ENCODE data around the gene BFSP2.

BFSP2 gene, protein sequence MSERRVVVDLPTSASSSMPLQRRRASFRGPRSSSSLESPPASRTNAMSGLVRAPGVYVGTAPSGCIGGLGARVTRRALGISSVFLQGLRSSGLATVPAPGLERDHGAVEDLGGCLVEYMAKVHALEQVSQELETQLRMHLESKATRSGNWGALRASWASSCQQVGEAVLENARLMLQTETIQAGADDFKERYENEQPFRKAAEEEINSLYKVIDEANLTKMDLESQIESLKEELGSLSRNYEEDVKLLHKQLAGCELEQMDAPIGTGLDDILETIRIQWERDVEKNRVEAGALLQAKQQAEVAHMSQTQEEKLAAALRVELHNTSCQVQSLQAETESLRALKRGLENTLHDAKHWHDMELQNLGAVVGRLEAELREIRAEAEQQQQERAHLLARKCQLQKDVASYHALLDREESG

GRCh38 chr3:133400006-133400515, at the start of gene BFSP2:
BFSP2 (plus strand) TSS chr3:133400056; CDS start chr3:133400084, 28 bp downstream.
- Histone ChIP-seq H3F3A (ENCODE audit: insufficient read depth, low read length) (no peaks in the 10 kb centered on the region), H3K4me1 (ENCODE audit: insufficient read depth, low read length, severe bottlenecking) (no peaks in the 10 kb centered on the region), H3K9me3 (ENCODE audit: low read length) (no peaks in the 10 kb centered on the region), H3K4me2 (ENCODE audit: low read length) (no peak within 1 kb of the TSS), H3K36me3 (ENCODE audit: insufficient read depth, low read length) (no peaks in the 10 kb centered on the region), H3K79me2 (ENCODE audit: insufficient read depth, low read length) (no peaks in the 10 kb centered on the region), H3K9ac (ENCODE audit: low read length) (no peak within 1 kb of the TSS), H3K4me3 (ENCODE audit: low read depth, low read length, poor library complexity, severe bottlenecking) (no peak within 1 kb of the TSS), H3K27ac (ENCODE audit: low read depth, low read length, poor library complexity, severe bottlenecking) (no peak within 1 kb of the TSS), H4K20me1 (ENCODE audit: insufficient read depth, low read length) (no peaks in the 10 kb centered on the region), H2AFZ (ENCODE audit: low read length) (no peak within 1 kb of the TSS), H3K27me3 (ENCODE audit: insufficient read depth, low read length) (no peaks in the 10 kb centered on the region), H3K9me2 (ENCODE audit: low read depth, low read length) (no peaks in the 10 kb centered on the region)
- TF ChIP-seq EZH2 (IDR thresholded peaks at IDR 0.05; ENCODE audit: borderline replicate concordance, low read length), result no peak
- TF ChIP-seq, protein P1, sequence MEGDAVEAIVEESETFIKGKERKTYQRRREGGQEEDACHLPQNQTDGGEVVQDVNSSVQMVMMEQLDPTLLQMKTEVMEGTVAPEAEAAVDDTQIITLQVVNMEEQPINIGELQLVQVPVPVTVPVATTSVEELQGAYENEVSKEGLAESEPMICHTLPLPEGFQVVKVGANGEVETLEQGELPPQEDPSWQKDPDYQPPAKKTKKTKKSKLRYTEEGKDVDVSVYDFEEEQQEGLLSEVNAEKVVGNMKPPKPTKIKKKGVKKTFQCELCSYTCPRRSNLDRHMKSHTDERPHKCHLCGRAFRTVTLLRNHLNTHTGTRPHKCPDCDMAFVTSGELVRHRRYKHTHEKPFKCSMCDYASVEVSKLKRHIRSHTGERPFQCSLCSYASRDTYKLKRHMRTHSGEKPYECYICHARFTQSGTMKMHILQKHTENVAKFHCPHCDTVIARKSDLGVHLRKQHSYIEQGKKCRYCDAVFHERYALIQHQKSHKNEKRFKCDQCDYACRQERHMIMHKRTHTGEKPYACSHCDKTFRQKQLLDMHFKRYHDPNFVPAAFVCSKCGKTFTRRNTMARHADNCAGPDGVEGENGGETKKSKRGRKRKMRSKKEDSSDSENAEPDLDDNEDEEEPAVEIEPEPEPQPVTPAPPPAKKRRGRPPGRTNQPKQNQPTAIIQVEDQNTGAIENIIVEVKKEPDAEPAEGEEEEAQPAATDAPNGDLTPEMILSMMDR (IDR thresholded peaks at IDR 0.05; ENCODE audit: low read length), result no peak

DNA sequence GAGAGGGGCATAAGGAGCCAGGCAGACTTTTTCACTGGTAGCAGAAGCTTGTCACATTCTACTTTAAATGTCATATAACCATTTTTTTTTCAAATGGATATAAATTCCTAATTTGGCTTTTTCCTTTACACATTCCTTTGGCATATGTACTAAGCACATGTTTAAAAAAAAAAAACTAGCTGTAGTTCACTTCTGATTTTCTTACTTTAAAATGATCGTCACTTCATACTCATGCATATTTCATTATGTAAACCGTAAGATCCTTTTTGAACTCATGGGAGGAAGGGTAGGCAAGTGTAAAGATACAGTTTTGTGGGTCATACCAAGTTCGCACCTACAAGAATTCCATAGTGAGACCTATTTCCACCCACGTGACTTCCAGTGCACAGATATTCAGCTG, 45.1 kb upstream of the BFSP2 start:
- Histone ChIP-seq H3K27ac (ENCODE audit: low read depth, low read length, poor library complexity, severe bottlenecking) (no peak overlapping the region), H3K4me1 (ENCODE audit: insufficient read depth, low read length, severe bottlenecking) (no peaks in the 10 kb centered on the region), H3K36me3 (ENCODE audit: insufficient read depth, low read length) (no peaks in the 10 kb centered on the region), H3K9ac (ENCODE audit: low read length) (no peak overlapping the region), H3K4me3 (ENCODE audit: low read depth, low read length, poor library complexity, severe bottlenecking) (no peak overlapping the region), H2AFZ (ENCODE audit: low read length) (no peak overlapping the region), H4K20me1 (ENCODE audit: insufficient read depth, low read length) (no peaks in the 10 kb centered on the region), H3K27me3 (ENCODE audit: insufficient read depth, low read length) (no peaks in the 10 kb centered on the region), H3K9me2 (ENCODE audit: low read depth, low read length) (no peaks in the 10 kb centered on the region), H3K4me2 (ENCODE audit: low read length) (no peak overlapping the region), H3F3A (ENCODE audit: insufficient read depth, low read length) (no peaks in the 10 kb centered on the region), H3K79me2 (ENCODE audit: insufficient read depth, low read length) (no peaks in the 10 kb centered on the region), H3K9me3 (ENCODE audit: low read length) (no peaks in the 10 kb centered on the region)
- TF ChIP-seq, protein P1 (IDR thresholded peaks at IDR 0.05; ENCODE audit: low read length), result no peak
- no peak for TF ChIP-seq EZH2 (IDR thresholded peaks at IDR 0.05; ENCODE audit: borderline replicate concordance, low read length)

DNA sequence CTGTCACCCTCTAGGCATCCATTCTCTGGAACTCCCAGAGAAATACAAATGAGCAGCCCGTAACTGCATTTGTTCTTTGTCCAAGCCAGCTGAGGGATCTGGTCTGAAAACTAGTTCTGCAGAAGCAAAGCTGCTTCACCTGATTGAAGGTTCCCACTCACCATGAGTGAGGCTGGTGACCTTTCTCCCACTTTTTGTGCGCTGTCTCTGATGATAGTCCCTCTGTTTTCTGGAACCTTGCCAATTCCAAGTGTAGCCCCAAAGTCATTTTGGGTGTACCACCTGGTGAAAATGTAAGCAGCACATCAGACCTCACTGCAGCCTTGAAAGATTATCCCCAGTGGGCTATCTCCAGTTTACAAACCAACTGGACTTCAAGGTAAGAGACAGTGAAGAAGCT, 39.4 kb upstream of the BFSP2 start:
- Histone ChIP-seq H3K79me2 (ENCODE audit: insufficient read depth, low read length) (no peaks in the 10 kb centered on the region), H3K27ac (ENCODE audit: low read depth, low read length, poor library complexity, severe bottlenecking) (no peak overlapping the region), H3K9me2 (ENCODE audit: low read depth, low read length) (no peaks in the 10 kb centered on the region), H3K36me3 (ENCODE audit: insufficient read depth, low read length) (no peaks in the 10 kb centered on the region), H3F3A (ENCODE audit: insufficient read depth, low read length) (no peaks in the 10 kb centered on the region), H2AFZ (ENCODE audit: low read length) (no peak overlapping the region), H3K9me3 (ENCODE audit: low read length) (no peaks in the 10 kb centered on the region), H3K4me1 (ENCODE audit: insufficient read depth, low read length, severe bottlenecking) (no peaks in the 10 kb centered on the region), H4K20me1 (ENCODE audit: insufficient read depth, low read length) (no peaks in the 10 kb centered on the region), H3K4me3 (ENCODE audit: low read depth, low read length, poor library complexity, severe bottlenecking) (no peak overlapping the region), H3K9ac (ENCODE audit: low read length) (no peak overlapping the region), H3K4me2 (ENCODE audit: low read length) (no peak overlapping the region), H3K27me3 (ENCODE audit: insufficient read depth, low read length) (no peaks in the 10 kb centered on the region)
- TF ChIP-seq, protein P1 (IDR thresholded peaks at IDR 0.05; ENCODE audit: low read length), result no peak
- TF ChIP-seq EZH2 (IDR thresholded peaks at IDR 0.05; ENCODE audit: borderline replicate concordance, low read length), result no peak
